Activated naive CD8-positive, alpha-beta T cell treated with anti-CD3 and anti-CD28 coated beads, Interleukin-2, amount 50 U/mL, for 24 hours (primary cell): ENCODE data around the gene ZNF341.
"Not testable (repeated sequence)": the region's sequence is repeated elsewhere in the genome, so short reads cannot be mapped to it uniquely, and the experiment has no call there.

Experiments used
- ATAC-seq: fragments of 150-1000 bp; cut with Tn5 transposase; one replicate; pipeline ENCODE4 v1.10.0; 2021
- DNase-seq: peaks from one replicate; pipeline ENCODE4 v3.0.0; 2021
- H3K27ac Mint-ChIP-seq: one replicate; pipeline ENCODE4 v1.8.0; 2021; ENCODE audit warnings: mild to moderate bottlenecking, mixed read lengths
- H3K27me3 Mint-ChIP-seq: one replicate; pipeline ENCODE4 v1.8.0; 2021; ENCODE audit warnings: mixed read lengths
- H3K36me3 Mint-ChIP-seq: one replicate; pipeline ENCODE4 v1.8.0; 2021; ENCODE audit warnings: low read depth, mixed read lengths
- H3K4me1 Mint-ChIP-seq: one replicate; pipeline ENCODE4 v1.8.0; 2021; ENCODE audit warnings: mixed read lengths
- H3K4me3 Mint-ChIP-seq: one replicate; pipeline ENCODE4 v1.8.0; 2021; ENCODE audit warnings: mild to moderate bottlenecking, moderate library complexity, mixed read lengths
- H3K9me3 Mint-ChIP-seq: one replicate; pipeline ENCODE4 v1.8.0; 2021; ENCODE audit warnings: mixed read lengths

ZNF341 gene

GRCh38 chr20:33694639-33695012 lies 37.2 kb upstream of the ZNF341 start:
- DNase-seq = no peak
- no peak overlapping the region for H3K4me3 Mint-ChIP-seq
- no peak overlapping the region for H3K27ac Mint-ChIP-seq
- H3K4me1 Mint-ChIP-seq = peaks cover 18% of the 10 kb centered on the region
- no peak for ATAC-seq
- no peaks in the 10 kb centered on the region for H3K36me3 Mint-ChIP-seq
- H3K9me3 Mint-ChIP-seq = no peaks in the 10 kb centered on the region
- no peaks in the 10 kb centered on the region for H3K27me3 Mint-ChIP-seq

GRCh38 chr20:33696448-33696847 lies 35.3 kb upstream of the ZNF341 start:
- Mint-ChIP-seq H3K36me3 (no peaks in the 10 kb centered on the region), H3K4me3 (no peak overlapping the region), H3K4me1 (peaks cover 2% of the 10 kb centered on the region), H3K27ac (no peak overlapping the region), H3K27me3 (no peaks in the 10 kb centered on the region), H3K9me3 (no peaks in the 10 kb centered on the region)
- ATAC-seq = no peak
- DNase-seq = no peak

- H3K9me3 Mint-ChIP-seq = no peaks in the 10 kb centered on the region
- H3K27me3 Mint-ChIP-seq = no peaks in the 10 kb centered on the region
- H3K36me3 Mint-ChIP-seq = no peaks in the 10 kb centered on the region
- no peak overlapping the region for H3K27ac Mint-ChIP-seq
- ATAC-seq (no peak), DNase-seq (no peak)
- H3K4me1 Mint-ChIP-seq = peaks cover 1% of the 10 kb centered on the region
- H3K4me3 Mint-ChIP-seq = no peak overlapping the region
Measured at GRCh38 chr20:33697129-33697528, 34.7 kb upstream of the ZNF341 start.

- H3K4me1 Mint-ChIP-seq, ATAC-seq, H3K36me3 Mint-ChIP-seq, H3K27ac Mint-ChIP-seq, DNase-seq, H3K4me3 Mint-ChIP-seq, H3K27me3 Mint-ChIP-seq, H3K9me3 Mint-ChIP-seq: not testable (repeated sequence)
Measured at GRCh38 chr20:33698966-33699365, 32.8 kb upstream of the ZNF341 start.

- ATAC-seq, H3K36me3 Mint-ChIP-seq, H3K27ac Mint-ChIP-seq, H3K4me1 Mint-ChIP-seq, DNase-seq, H3K27me3 Mint-ChIP-seq, H3K4me3 Mint-ChIP-seq, H3K9me3 Mint-ChIP-seq: not testable (repeated sequence)
Measured at GRCh38 chr20:33700696-33701441, 30.9 kb upstream of the ZNF341 start.

- DNase-seq (no peak), ATAC-seq (no peak)
- Mint-ChIP-seq H3K4me1 (no peaks in the 10 kb centered on the region), H3K36me3 (no peaks in the 10 kb centered on the region), H3K9me3 (no peaks in the 10 kb centered on the region), H3K27me3 (no peaks in the 10 kb centered on the region), H3K4me3 (no peak overlapping the region), H3K27ac (no peak overlapping the region)
Measured at GRCh38 chr20:33701629-33702450, 30.0 kb upstream of the ZNF341 start.

- no peaks in the 10 kb centered on the region for H3K27me3 Mint-ChIP-seq
- DNase-seq (no peak), ATAC-seq (no peak)
- no peaks in the 10 kb centered on the region for H3K9me3 Mint-ChIP-seq
- no peak overlapping the region for H3K27ac Mint-ChIP-seq
- H3K4me3 Mint-ChIP-seq = no peak overlapping the region
- no peaks in the 10 kb centered on the region for H3K36me3 Mint-ChIP-seq
- H3K4me1 Mint-ChIP-seq = no peaks in the 10 kb centered on the region
Measured at GRCh38 chr20:33702861-33703260, 28.9 kb upstream of the ZNF341 start.

- no peak for ATAC-seq
- no peaks in the 10 kb centered on the region for H3K27me3 Mint-ChIP-seq
- no peaks in the 10 kb centered on the region for H3K36me3 Mint-ChIP-seq
- H3K4me3 Mint-ChIP-seq = no peak overlapping the region
- H3K4me1 Mint-ChIP-seq = no peaks in the 10 kb centered on the region
- DNase-seq = no peak
- no peaks in the 10 kb centered on the region for H3K9me3 Mint-ChIP-seq
- H3K27ac Mint-ChIP-seq = no peak overlapping the region
Measured at GRCh38 chr20:33703498-33704137, 28.2 kb upstream of the ZNF341 start.

- Mint-ChIP-seq H3K4me1 (peaks cover 5% of the 10 kb centered on the region), H3K4me3 (no peak overlapping the region), H3K27ac (no peak overlapping the region), H3K36me3 (no peaks in the 10 kb centered on the region), H3K9me3 (no peaks in the 10 kb centered on the region), H3K27me3 (no peaks in the 10 kb centered on the region)
- ATAC-seq (no peak), DNase-seq (no peak)
Measured at GRCh38 chr20:33704197-33704924, 27.4 kb upstream of the ZNF341 start.

GRCh38 chr20:33707668-33708067 lies 24.1 kb upstream of the ZNF341 start:
- Mint-ChIP-seq H3K9me3 (no peaks in the 10 kb centered on the region), H3K4me3 (no peak overlapping the region), H3K36me3 (peaks cover 5% of the 10 kb centered on the region), H3K27ac (no peak overlapping the region), H3K4me1 (peaks cover 16% of the 10 kb centered on the region), H3K27me3 (no peaks in the 10 kb centered on the region)
- no peak for DNase-seq
- ATAC-seq = no peak

- Mint-ChIP-seq H3K27me3 (no peaks in the 10 kb centered on the region), H3K36me3 (peaks cover 13% of the 10 kb centered on the region), H3K4me3 (no peak overlapping the region), H3K9me3 (no peaks in the 10 kb centered on the region), H3K4me1 (peaks cover 16% of the 10 kb centered on the region), H3K27ac (peak overlapping the region; percentile 59)
- DNase-seq (no peak), ATAC-seq (peak; percentile 84)
Measured at GRCh38 chr20:33709398-33709797, 22.4 kb upstream of the ZNF341 start.

- ATAC-seq (peak; percentile 26), DNase-seq (no peak)
- no peak overlapping the region for H3K27ac Mint-ChIP-seq
- no peak overlapping the region for H3K4me3 Mint-ChIP-seq
- H3K36me3 Mint-ChIP-seq = peaks cover 13% of the 10 kb centered on the region
- peaks cover 16% of the 10 kb centered on the region for H3K4me1 Mint-ChIP-seq
- H3K9me3 Mint-ChIP-seq = no peaks in the 10 kb centered on the region
- H3K27me3 Mint-ChIP-seq = no peaks in the 10 kb centered on the region
Measured at GRCh38 chr20:33709905-33710541, 21.8 kb upstream of the ZNF341 start.

GRCh38 chr20:33710681-33711445 lies 20.9 kb upstream of the ZNF341 start:
- Mint-ChIP-seq H3K4me3 (no peak overlapping the region), H3K27ac (no peak overlapping the region), H3K36me3 (peaks cover 13% of the 10 kb centered on the region), H3K9me3 (no peaks in the 10 kb centered on the region), H3K4me1 (peaks cover 16% of the 10 kb centered on the region), H3K27me3 (no peaks in the 10 kb centered on the region)
- no peak for DNase-seq
- ATAC-seq = no peak

GRCh38 chr20:33711446-33711738 lies 20.4 kb upstream of the ZNF341 start:
- no peaks in the 10 kb centered on the region for H3K9me3 Mint-ChIP-seq
- no peak overlapping the region for H3K27ac Mint-ChIP-seq
- peaks cover 13% of the 10 kb centered on the region for H3K36me3 Mint-ChIP-seq
- ATAC-seq (no peak), DNase-seq (no peak)
- H3K4me3 Mint-ChIP-seq = no peak overlapping the region
- H3K4me1 Mint-ChIP-seq = peaks cover 16% of the 10 kb centered on the region
- H3K27me3 Mint-ChIP-seq = no peaks in the 10 kb centered on the region
